Measurements from ENCODE around the gene EFNA3. TPM values are rescaled to one million over a fixed set of nuclear protein-coding genes. Genes with fewer than 3 reads are reported as not detected.

Gene EFNA3
- total and polyA plus RNA-seq, 2 experiments from 2014 or later = 5.5 to 13.1 TPM

DNA sequence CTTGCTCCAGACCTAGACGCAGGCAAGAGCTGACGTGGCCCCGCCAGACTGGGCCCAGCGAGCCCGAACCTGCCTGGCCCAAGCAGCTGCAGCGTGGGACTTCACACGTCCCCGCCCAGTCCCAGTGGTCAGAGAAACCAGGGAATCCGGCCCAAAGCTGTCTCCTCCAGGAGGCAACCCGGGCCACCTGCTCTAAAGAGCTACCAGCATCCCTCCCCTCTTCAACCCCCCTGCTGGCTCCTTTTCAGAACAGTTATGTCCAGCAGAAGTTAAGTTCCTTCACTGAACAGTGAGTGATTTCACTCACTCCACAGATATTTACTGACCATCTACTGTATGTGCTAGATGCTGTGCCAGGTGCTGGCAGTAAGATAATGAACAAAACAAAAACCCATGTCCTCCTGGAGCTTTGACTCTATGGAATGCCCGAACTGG, 46.9 kb downstream of the EFNA3 start:
- Histone ChIP-seq H3K27me3 (no peaks in the 10 kb centered on the region), H2AFZ (no peak overlapping the region), H3K36me3 (replicated peaks; ENCODE audit: insufficient read depth, low read depth) (no peaks in the 10 kb centered on the region), H3K9me2 (replicated peaks; ENCODE audit: insufficient read depth) (no peaks in the 10 kb centered on the region), H3K4me3 (no peak overlapping the region), H3K4me2 (peak overlapping the region; percentile 98), H3K4me1 (ENCODE audit: insufficient read depth) (peaks cover 36% of the 10 kb centered on the region), H3K27ac (peak overlapping the region; percentile 97), H4K20me1 (ENCODE audit: insufficient read depth, poor library complexity, severe bottlenecking) (no peaks in the 10 kb centered on the region), H3K79me2 (peaks cover 25% of the 10 kb centered on the region), H3K9me3 (ENCODE audit: low read depth) (no peaks in the 10 kb centered on the region)
- WGBS (ENCODE audit: low lambda C conversion rate, missing lambda C conversion rate) = 55% methylated on average over 11 of the region's 11 CpGs
- DNase-seq (ENCODE audit: low spot score) = no peak
- TF ChIP-seq EZH2 (IDR thresholded peaks at IDR 0.05; ENCODE audit: borderline replicate concordance) (no peak), EZH2phosphoT487 (IDR thresholded peaks at IDR 0.05; ENCODE audit: low read depth, severe bottlenecking, unreplicated experiment) (no peak)

- peak; percentile 84 for DNase-seq (ENCODE audit: low spot score)
- H4K20me1 ChIP-seq (ENCODE audit: insufficient read depth, poor library complexity, severe bottlenecking) = no peaks in the 10 kb centered on the region
- peak overlapping the region; percentile 98 for H3K4me2 ChIP-seq
- no peak for TF ChIP-seq CTCF (IDR thresholded peaks at IDR 0.05; ENCODE audit: poor library complexity)
- peak; percentile 2 for TF ChIP-seq EZH2 (IDR thresholded peaks at IDR 0.05; ENCODE audit: borderline replicate concordance)
- TF ChIP-seq EZH2phosphoT487 (IDR thresholded peaks at IDR 0.05; ENCODE audit: low read depth, severe bottlenecking, unreplicated experiment) = no peak
- H3K4me1 ChIP-seq (ENCODE audit: insufficient read depth) = peaks cover 32% of the 10 kb centered on the region
- no peaks in the 10 kb centered on the region for H3K36me3 ChIP-seq (replicated peaks; ENCODE audit: insufficient read depth, low read depth)
- H3K27ac ChIP-seq = peak overlapping the region; percentile 97
- no peaks in the 10 kb centered on the region for H3K9me3 ChIP-seq (ENCODE audit: low read depth)
- peaks cover 30% of the 10 kb centered on the region for H3K79me2 ChIP-seq
- no peaks in the 10 kb centered on the region for H3K9me2 ChIP-seq (replicated peaks; ENCODE audit: insufficient read depth)
- no peaks in the 10 kb centered on the region for H3K27me3 ChIP-seq
- no peak overlapping the region for H3K4me3 ChIP-seq
- WGBS (ENCODE audit: low lambda C conversion rate, missing lambda C conversion rate) = 7% methylated on average over 42 of the region's 53 CpGs
- H2AFZ ChIP-seq = peak overlapping the region; percentile 2
Observed at GRCh38 chr1:155125946-155126555, 47.4 kb downstream of the EFNA3 start.

- Histone ChIP-seq H3K27me3 (no peaks in the 10 kb centered on the region), H3K4me2 (peak overlapping the region; percentile 98), H3K79me2 (peaks cover 36% of the 10 kb centered on the region), H4K20me1 (ENCODE audit: insufficient read depth, poor library complexity, severe bottlenecking) (no peaks in the 10 kb centered on the region), H3K4me3 (peak overlapping the region; percentile 45), H3K27ac (peak overlapping the region; percentile 97), H3K9me2 (replicated peaks; ENCODE audit: insufficient read depth) (no peaks in the 10 kb centered on the region), H2AFZ (peak overlapping the region; percentile 55), H3K4me1 (ENCODE audit: insufficient read depth) (peaks cover 35% of the 10 kb centered on the region), H3K36me3 (replicated peaks; ENCODE audit: insufficient read depth, low read depth) (no peaks in the 10 kb centered on the region), H3K9me3 (ENCODE audit: low read depth) (no peaks in the 10 kb centered on the region)
- WGBS (ENCODE audit: low lambda C conversion rate, missing lambda C conversion rate) = 2% methylated on average over 24 of the region's 32 CpGs
- TF ChIP-seq EZH2phosphoT487 (IDR thresholded peaks at IDR 0.05; ENCODE audit: low read depth, severe bottlenecking, unreplicated experiment) = no peak
- no peak for TF ChIP-seq EZH2 (IDR thresholded peaks at IDR 0.05; ENCODE audit: borderline replicate concordance)
- TF ChIP-seq CTCF (IDR thresholded peaks at IDR 0.05; ENCODE audit: poor library complexity) = no peak
- peak; percentile 86 for DNase-seq (ENCODE audit: low spot score)
Observed at GRCh38 chr1:155126556-155127104, 48.0 kb downstream of the EFNA3 start.
